ENCODE data around the gene SYT11.

- TF ChIP-seq POLR2A (IDR thresholded peaks at IDR 0.05) = no peak
- no peak for TF ChIP-seq CTCF (IDR thresholded peaks at IDR 0.05)
These were observed 1.7 kb downstream of the SYT11 start for GRCh38 chr1:155860970-155861510.
